Measurements from ENCODE around the gene CHDH.

DNA sequence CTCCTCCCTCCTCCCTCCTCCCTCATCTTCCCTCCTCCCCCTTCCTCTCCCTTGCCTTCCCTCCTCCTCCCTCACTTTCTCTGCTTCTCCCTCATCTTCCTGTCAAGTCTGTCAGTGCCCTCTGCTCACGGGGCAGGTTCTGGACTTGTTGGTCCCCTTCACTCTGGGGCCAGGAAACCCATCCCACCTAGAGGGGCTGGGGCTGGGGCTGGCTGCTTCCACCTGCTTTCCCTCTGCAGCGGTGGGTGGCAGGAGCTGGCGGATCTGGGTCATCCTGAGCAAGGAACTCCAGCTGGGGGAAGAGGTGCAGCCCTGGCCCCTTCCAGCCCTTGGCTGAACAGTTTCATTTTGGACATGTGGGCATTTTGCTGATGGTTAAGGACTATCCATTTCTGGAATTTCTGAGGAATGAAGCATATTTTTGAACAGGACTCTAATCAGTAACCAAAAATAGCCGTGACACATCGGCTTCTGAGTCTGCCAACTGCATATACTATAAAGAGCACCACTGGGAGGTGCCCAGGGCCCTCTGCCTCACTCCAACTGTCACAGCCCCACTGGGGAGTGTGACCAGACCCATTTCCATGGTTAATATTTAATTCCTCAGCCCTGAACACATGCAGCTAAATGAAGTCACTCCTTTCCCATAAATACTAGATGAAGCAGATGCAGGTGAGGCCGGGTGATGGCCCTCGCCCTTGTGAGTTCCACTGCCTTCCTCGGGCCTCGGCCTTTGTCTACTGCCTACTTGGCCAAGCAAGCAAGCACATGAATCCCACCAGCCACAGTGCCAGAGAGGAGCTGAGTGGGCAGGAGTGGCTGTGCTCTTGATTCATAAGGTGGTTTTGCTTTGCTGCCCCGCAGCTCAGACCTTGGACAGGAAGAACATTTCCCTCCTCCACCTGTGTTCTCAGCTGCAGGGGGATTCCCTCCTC lies 39.8 kb downstream of the CHDH start:
- no peak for TF ChIP-seq CREB1 (CRISPR knock-in tag; IDR thresholded peaks at IDR 0.05; ENCODE audit: low read depth)
- TF ChIP-seq, protein P1, sequence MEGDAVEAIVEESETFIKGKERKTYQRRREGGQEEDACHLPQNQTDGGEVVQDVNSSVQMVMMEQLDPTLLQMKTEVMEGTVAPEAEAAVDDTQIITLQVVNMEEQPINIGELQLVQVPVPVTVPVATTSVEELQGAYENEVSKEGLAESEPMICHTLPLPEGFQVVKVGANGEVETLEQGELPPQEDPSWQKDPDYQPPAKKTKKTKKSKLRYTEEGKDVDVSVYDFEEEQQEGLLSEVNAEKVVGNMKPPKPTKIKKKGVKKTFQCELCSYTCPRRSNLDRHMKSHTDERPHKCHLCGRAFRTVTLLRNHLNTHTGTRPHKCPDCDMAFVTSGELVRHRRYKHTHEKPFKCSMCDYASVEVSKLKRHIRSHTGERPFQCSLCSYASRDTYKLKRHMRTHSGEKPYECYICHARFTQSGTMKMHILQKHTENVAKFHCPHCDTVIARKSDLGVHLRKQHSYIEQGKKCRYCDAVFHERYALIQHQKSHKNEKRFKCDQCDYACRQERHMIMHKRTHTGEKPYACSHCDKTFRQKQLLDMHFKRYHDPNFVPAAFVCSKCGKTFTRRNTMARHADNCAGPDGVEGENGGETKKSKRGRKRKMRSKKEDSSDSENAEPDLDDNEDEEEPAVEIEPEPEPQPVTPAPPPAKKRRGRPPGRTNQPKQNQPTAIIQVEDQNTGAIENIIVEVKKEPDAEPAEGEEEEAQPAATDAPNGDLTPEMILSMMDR (conservative IDR thresholded peaks at IDR 0.05; ENCODE audit: low read depth in 2 of 2): no peak
